WTC11 (cell line): ENCODE data around the gene PLSCR2. TPM values are rescaled to one million over a fixed set of nuclear protein-coding genes. Genes with fewer than 3 reads are reported as not detected.

Experiments
- ATAC-seq: fragments of 200-7000 bp; cut with Tn5 transposase; 2 replicates; pipeline ENCODE4 v1.10.0; 2021; ENCODE audit warnings: mild to moderate bottlenecking, moderate library complexity
- CTCF ChIA-PET: fragments of 300-600 bp; sonication (Branson Sonifier 250); formaldehyde crosslinking; loops from one replicate; lab custom pipeline; 2021; ENCODE audit warnings: antibody characterized with exemption; lab: Charles Lee
- POLR2A ChIA-PET: fragments of 350-600 bp; sonication (Branson Sonifier 250); formaldehyde crosslinking; loops from one replicate; lab custom pipeline; 2021; ENCODE audit warnings: antibody characterized with exemption; lab: Charles Lee
- DNase-seq: peaks from one replicate; pipeline ENCODE4 v3.0.0; 2021; ENCODE audit warnings: low spot score
- H3K27ac Mint-ChIP-seq: 2 replicates; pipeline ENCODE4 v1.8.0; 2021; ENCODE audit warnings: mixed read lengths
- H3K27me3 Mint-ChIP-seq: 2 replicates; pipeline ENCODE4 v1.8.0; 2021; ENCODE audit warnings: low read depth, mild to moderate bottlenecking, moderate library complexity, mixed read lengths
- H3K36me3 Mint-ChIP-seq: 2 replicates; pipeline ENCODE4 v1.8.0; 2021; ENCODE audit warnings: mixed read lengths
- H3K4me1 Mint-ChIP-seq: 2 replicates; pipeline ENCODE4 v1.8.0; 2022; ENCODE audit warnings: mixed read lengths
- H3K4me3 Mint-ChIP-seq: 2 replicates; pipeline ENCODE4 v1.8.0; 2021; ENCODE audit warnings: mild to moderate bottlenecking, moderate library complexity, mixed read lengths
- H3K9me3 Mint-ChIP-seq: 2 replicates; pipeline ENCODE4 v1.8.0; 2021; ENCODE audit warnings: mixed read lengths
- EMX1 ChIP-seq: fragments of 250-450 bp; sonication (Bioruptor Pico); IDR thresholded peaks from 2 replicates; pipeline ENCODE4 v1.8.0; 2021; ENCODE audit warnings: mild to moderate bottlenecking
- ESRRA ChIP-seq: sonication (generic); formaldehyde crosslinking; IDR thresholded peaks from 2 replicates; pipeline ENCODE4 v1.8.1; 2022; ENCODE audit warnings: mild to moderate bottlenecking, missing genetic modification reagents, borderline replicate concordance
- FOXK1 ChIP-seq: sonication (generic); formaldehyde crosslinking; IDR thresholded peaks from 2 replicates; pipeline ENCODE4 v1.8.0; 2022; ENCODE audit warnings: mild to moderate bottlenecking, moderate library complexity, missing genetic modification reagents
- JUN ChIP-seq: sonication (generic); formaldehyde crosslinking; IDR thresholded peaks from 2 replicates; pipeline ENCODE4 v1.8.0; 2023; ENCODE audit warnings: mild to moderate bottlenecking, missing genetic modification reagents
- KAT7 ChIP-seq: sonication (generic); formaldehyde crosslinking; IDR thresholded peaks from 2 replicates; pipeline ENCODE4 v1.8.1; 2023; ENCODE audit warnings: missing genetic modification reagents, mild to moderate bottlenecking, borderline replicate concordance
- NFE2L1 ChIP-seq: sonication (generic); formaldehyde crosslinking; IDR thresholded peaks from 2 replicates; pipeline ENCODE4 v1.8.1; 2023; ENCODE audit warnings: missing genetic modification reagents
- SOX15 ChIP-seq: fragments of 250-450 bp; sonication (Bioruptor Pico); IDR thresholded peaks from 2 replicates; pipeline ENCODE4 v1.9.0; 2021; ENCODE audit warnings: mild to moderate bottlenecking
- ZBTB21 ChIP-seq: sonication (generic); formaldehyde crosslinking; IDR thresholded peaks from 2 replicates; pipeline ENCODE4 v1.8.1; 2023; ENCODE audit warnings: mild to moderate bottlenecking, missing genetic modification reagents, borderline replicate concordance
- ZNF232 ChIP-seq: sonication (generic); formaldehyde crosslinking; IDR thresholded peaks from 2 replicates; pipeline ENCODE4 v1.8.0; 2022; ENCODE audit warnings: mild to moderate bottlenecking, missing genetic modification reagents
- ZNF423 ChIP-seq: fragments of 250-450 bp; sonication (Bioruptor Pico); IDR thresholded peaks from 2 replicates; pipeline ENCODE4 v2.1.2; 2022; ENCODE audit warnings: mild to moderate bottlenecking, moderate library complexity
- total RNA-seq: library from RNA; stranded (reverse); gene quantifications from 3 replicates; pipeline ENCODE4 v1.2.3, GENCODE V29; 2021
- TF ChIP-seq, protein P1 (sequence below): sonication (generic); formaldehyde crosslinking; IDR thresholded peaks from 2 replicates; pipeline ENCODE4 v1.8.1; 2022; ENCODE audit warnings: low read depth, mild to moderate bottlenecking, moderate library complexity, missing genetic modification reagents, borderline replicate concordance
- TF ChIP-seq, protein P2 (sequence below): fragments of 250-450 bp; sonication (Bioruptor Pico); IDR thresholded peaks from 2 replicates; pipeline ENCODE4 v2.1.2; 2022; ENCODE audit warnings: mild to moderate bottlenecking, moderate library complexity
- TF ChIP-seq, protein P3 (sequence below): sonication (generic); formaldehyde crosslinking; IDR thresholded peaks from 2 replicates; pipeline ENCODE4 v1.8.0; 2022; ENCODE audit warnings: mild to moderate bottlenecking, missing genetic modification reagents
- TF ChIP-seq, protein P4 (sequence below): sonication (generic); formaldehyde crosslinking; IDR thresholded peaks from 2 replicates; pipeline ENCODE4 v1.8.0; 2022; ENCODE audit warnings: mild to moderate bottlenecking, missing genetic modification reagents
- TF ChIP-seq, protein P5 (sequence below): sonication (generic); formaldehyde crosslinking; IDR thresholded peaks from 2 replicates; pipeline ENCODE4 v1.8.0; 2023; ENCODE audit warnings: missing genetic modification reagents
- TF ChIP-seq, protein P6 (sequence below): fragments of 250-450 bp; sonication (Bioruptor Pico); IDR thresholded peaks from 2 replicates; pipeline ENCODE4 v1.9.0; 2021; ENCODE audit warnings: mild to moderate bottlenecking
- TF ChIP-seq, protein P7 (sequence below): sonication (generic); formaldehyde crosslinking; IDR thresholded peaks from 2 replicates; pipeline ENCODE4 v1.8.1; 2023; ENCODE audit warnings: mild to moderate bottlenecking, missing genetic modification reagents

PLSCR2 gene
- total RNA-seq, 1 experiment from 2014 or later = 0.39 TPM

DNA sequence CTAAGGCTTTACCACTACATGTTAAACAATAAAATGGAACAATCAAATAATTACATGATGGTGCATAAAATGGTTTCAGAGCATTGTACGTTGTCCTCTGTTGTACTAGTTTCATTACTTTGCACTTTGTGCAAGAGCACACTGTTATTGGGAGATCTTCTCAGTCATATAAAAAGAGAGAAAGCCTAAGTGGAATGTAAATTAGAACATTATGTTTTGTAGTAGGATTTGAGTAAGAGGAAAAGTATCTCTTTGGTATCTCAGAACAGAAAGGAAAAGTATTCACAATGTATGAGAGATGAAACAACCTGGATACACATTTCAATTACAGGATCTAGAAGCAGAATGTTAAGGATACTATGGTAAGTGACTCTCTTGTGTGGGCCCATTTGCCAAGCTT is 26.9 kb upstream of the PLSCR2 start:
- no peaks in the 10 kb centered on the region for H3K27me3 Mint-ChIP-seq
- TF ChIP-seq ZNF232 (CRISPR knock-in tag) = no peak
- peaks cover 15% of the 10 kb centered on the region; the same call in 1 of the 2 replicates for H3K36me3 Mint-ChIP-seq
- H3K27ac Mint-ChIP-seq = no peak overlapping the region
- peaks cover 4% of the 10 kb centered on the region; the same call in 1 of the 2 replicates for H3K4me1 Mint-ChIP-seq
- DNase-seq = no peak
- ChIA-PET CTCF (no interaction called here), POLR2A (no interaction called here)
- no peak overlapping the region for H3K4me3 Mint-ChIP-seq
- peaks cover 25% of the 10 kb centered on the region for H3K9me3 Mint-ChIP-seq
- ATAC-seq = no peak

DNA sequence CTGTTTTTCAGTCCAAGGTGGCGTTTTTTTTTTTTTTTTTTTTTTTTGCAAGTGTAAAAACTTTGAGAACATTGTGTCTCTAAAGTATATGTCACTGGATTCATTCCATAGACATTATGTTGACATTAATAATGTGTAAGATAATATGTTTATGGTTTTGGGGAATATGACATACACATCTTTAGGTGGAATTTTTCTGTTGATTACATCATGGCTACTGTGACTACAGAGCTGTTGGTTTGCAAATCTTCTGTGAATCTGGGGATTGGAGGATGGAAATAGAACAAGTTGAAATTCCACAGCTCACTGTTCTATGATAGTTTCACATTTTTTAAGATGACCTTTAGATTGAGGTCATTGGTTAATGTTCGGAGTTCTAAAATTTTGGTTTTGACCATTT is 24.4 kb upstream of the PLSCR2 start:
- Mint-ChIP-seq H3K36me3 (peaks cover 17% of the 10 kb centered on the region), H3K9me3 (peaks cover 34% of the 10 kb centered on the region), H3K4me3 (no peak overlapping the region), H3K27me3 (no peaks in the 10 kb centered on the region), H3K4me1 (peaks cover 4% of the 10 kb centered on the region; the same call in 1 of the 2 replicates), H3K27ac (no peak overlapping the region)
- ChIA-PET CTCF (no interaction called here), POLR2A (no interaction called here)
- no peak for ATAC-seq
- DNase-seq = no peak
- TF ChIP-seq, protein P1, sequence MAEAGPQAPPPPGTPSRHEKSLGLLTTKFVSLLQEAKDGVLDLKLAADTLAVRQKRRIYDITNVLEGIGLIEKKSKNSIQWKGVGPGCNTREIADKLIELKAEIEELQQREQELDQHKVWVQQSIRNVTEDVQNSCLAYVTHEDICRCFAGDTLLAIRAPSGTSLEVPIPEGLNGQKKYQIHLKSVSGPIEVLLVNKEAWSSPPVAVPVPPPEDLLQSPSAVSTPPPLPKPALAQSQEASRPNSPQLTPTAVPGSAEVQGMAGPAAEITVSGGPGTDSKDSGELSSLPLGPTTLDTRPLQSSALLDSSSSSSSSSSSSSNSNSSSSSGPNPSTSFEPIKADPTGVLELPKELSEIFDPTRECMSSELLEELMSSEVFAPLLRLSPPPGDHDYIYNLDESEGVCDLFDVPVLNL (CRISPR knock-in tag) = no peak
- TF ChIP-seq, protein P2, sequence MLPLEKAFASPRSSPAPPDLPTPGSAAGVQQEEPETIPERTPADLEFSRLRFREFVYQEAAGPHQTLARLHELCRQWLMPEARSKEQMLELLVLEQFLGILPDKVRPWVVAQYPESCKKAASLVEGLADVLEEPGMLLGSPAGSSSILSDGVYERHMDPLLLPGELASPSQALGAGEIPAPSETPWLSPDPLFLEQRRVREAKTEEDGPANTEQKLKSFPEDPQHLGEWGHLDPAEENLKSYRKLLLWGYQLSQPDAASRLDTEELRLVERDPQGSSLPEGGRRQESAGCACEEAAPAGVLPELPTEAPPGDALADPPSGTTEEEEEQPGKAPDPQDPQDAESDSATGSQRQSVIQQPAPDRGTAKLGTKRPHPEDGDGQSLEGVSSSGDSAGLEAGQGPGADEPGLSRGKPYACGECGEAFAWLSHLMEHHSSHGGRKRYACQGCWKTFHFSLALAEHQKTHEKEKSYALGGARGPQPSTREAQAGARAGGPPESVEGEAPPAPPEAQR (CRISPR knock-in tag) = no peak
- TF ChIP-seq, protein P3, sequence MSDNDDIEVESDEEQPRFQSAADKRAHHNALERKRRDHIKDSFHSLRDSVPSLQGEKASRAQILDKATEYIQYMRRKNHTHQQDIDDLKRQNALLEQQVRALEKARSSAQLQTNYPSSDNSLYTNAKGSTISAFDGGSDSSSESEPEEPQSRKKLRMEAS (CRISPR knock-in tag) = no peak
- TF ChIP-seq ESRRA (CRISPR knock-in tag) (no peak), ZNF423 (CRISPR knock-in tag) (no peak), KAT7 (CRISPR knock-in tag) (no peak), NFE2L1 (CRISPR knock-in tag) (no peak), ZBTB21 (no peak), EMX1 (CRISPR knock-in tag) (no peak), FOXK1 (CRISPR knock-in tag) (no peak), SOX15 (no peak), JUN (CRISPR knock-in tag) (no peak)
- TF ChIP-seq, protein P4, sequence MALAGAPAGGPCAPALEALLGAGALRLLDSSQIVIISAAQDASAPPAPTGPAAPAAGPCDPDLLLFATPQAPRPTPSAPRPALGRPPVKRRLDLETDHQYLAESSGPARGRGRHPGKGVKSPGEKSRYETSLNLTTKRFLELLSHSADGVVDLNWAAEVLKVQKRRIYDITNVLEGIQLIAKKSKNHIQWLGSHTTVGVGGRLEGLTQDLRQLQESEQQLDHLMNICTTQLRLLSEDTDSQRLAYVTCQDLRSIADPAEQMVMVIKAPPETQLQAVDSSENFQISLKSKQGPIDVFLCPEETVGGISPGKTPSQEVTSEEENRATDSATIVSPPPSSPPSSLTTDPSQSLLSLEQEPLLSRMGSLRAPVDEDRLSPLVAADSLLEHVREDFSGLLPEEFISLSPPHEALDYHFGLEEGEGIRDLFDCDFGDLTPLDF (CRISPR knock-in tag) = no peak
- TF ChIP-seq, protein P5, sequence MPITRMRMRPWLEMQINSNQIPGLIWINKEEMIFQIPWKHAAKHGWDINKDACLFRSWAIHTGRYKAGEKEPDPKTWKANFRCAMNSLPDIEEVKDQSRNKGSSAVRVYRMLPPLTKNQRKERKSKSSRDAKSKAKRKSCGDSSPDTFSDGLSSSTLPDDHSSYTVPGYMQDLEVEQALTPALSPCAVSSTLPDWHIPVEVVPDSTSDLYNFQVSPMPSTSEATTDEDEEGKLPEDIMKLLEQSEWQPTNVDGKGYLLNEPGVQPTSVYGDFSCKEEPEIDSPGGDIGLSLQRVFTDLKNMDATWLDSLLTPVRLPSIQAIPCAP (CRISPR knock-in tag) = no peak
- TF ChIP-seq, protein P6, sequence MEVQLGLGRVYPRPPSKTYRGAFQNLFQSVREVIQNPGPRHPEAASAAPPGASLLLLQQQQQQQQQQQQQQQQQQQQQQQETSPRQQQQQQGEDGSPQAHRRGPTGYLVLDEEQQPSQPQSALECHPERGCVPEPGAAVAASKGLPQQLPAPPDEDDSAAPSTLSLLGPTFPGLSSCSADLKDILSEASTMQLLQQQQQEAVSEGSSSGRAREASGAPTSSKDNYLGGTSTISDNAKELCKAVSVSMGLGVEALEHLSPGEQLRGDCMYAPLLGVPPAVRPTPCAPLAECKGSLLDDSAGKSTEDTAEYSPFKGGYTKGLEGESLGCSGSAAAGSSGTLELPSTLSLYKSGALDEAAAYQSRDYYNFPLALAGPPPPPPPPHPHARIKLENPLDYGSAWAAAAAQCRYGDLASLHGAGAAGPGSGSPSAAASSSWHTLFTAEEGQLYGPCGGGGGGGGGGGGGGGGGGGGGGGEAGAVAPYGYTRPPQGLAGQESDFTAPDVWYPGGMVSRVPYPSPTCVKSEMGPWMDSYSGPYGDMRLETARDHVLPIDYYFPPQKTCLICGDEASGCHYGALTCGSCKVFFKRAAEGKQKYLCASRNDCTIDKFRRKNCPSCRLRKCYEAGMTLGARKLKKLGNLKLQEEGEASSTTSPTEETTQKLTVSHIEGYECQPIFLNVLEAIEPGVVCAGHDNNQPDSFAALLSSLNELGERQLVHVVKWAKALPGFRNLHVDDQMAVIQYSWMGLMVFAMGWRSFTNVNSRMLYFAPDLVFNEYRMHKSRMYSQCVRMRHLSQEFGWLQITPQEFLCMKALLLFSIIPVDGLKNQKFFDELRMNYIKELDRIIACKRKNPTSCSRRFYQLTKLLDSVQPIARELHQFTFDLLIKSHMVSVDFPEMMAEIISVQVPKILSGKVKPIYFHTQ = no peak
- TF ChIP-seq, protein P7, sequence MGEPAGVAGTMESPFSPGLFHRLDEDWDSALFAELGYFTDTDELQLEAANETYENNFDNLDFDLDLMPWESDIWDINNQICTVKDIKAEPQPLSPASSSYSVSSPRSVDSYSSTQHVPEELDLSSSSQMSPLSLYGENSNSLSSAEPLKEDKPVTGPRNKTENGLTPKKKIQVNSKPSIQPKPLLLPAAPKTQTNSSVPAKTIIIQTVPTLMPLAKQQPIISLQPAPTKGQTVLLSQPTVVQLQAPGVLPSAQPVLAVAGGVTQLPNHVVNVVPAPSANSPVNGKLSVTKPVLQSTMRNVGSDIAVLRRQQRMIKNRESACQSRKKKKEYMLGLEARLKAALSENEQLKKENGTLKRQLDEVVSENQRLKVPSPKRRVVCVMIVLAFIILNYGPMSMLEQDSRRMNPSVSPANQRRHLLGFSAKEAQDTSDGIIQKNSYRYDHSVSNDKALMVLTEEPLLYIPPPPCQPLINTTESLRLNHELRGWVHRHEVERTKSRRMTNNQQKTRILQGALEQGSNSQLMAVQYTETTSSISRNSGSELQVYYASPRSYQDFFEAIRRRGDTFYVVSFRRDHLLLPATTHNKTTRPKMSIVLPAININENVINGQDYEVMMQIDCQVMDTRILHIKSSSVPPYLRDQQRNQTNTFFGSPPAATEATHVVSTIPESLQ (CRISPR knock-in tag) = no peak
